H1 (cell line): ENCODE results near the gene PKD1. TPM values are rescaled to one million over a fixed set of nuclear protein-coding genes. Genes with fewer than 3 reads are reported as not detected.
"Not testable (repeated sequence)": the region's sequence is repeated elsewhere in the genome, so short reads cannot be mapped to it uniquely, and the experiment has no call there.

Source experiments
- CTCF ChIA-PET: fragments of 300-600 bp; sonication (Branson Sonifier 250); formaldehyde crosslinking; loops from one replicate; lab custom pipeline; 2021; ENCODE audit not compliant: partially characterized antibody; lab: Charles Lee
- POLR2A ChIA-PET: fragments of 300-600 bp; sonication (Branson Sonifier 250); formaldehyde crosslinking; loops from one replicate; lab custom pipeline; 2021; ENCODE audit warnings: inconsistent platforms; ENCODE audit not compliant: partially characterized antibody; lab: Charles Lee
- DNase-seq, 2 experiments: peaks; one replicate each; pipeline versions ENCODE4 v3.0.0 to v3.0.0-alpha.2; 2010 to 2022; ENCODE audit warnings: low spot score in 2 of 2, low read depth in 1 of 2, mixed read lengths in 1 of 2
- FAIRE-seq: peaks from 2 replicates; lab custom pipeline; 2011; peaks lifted over from hg19 to GRCh38; lab: Jason Lieb, UNC
- H2AFZ ChIP-seq: 2 replicates; pipeline ENCODE4 v1.8.1; 2012; ENCODE audit warnings: low read length, inconsistent platforms
- H2AK5ac ChIP-seq: 2 replicates; pipeline ENCODE4 v1.6.1; 2013; ENCODE audit warnings: low read depth, low read length
- H2BK120ac ChIP-seq: replicated peaks from 2 replicates; pipeline ENCODE3; 2013; ENCODE audit warnings: low read depth, low read length, inconsistent platforms
- H2BK12ac ChIP-seq: 2 replicates; pipeline ENCODE4 v1.6.1; 2013; ENCODE audit warnings: low read depth, low read length
- H2BK15ac ChIP-seq: 2 replicates; pipeline ENCODE4 v1.6.1; 2013; ENCODE audit warnings: low read length
- H2BK20ac ChIP-seq: 2 replicates; pipeline ENCODE4 v1.6.1; 2013; ENCODE audit warnings: low read length
- H2BK5ac ChIP-seq: 2 replicates; pipeline ENCODE4 v1.6.1; 2013; ENCODE audit warnings: low read depth, low read length
- H3K14ac ChIP-seq: 2 replicates; pipeline ENCODE4 v1.6.1; 2013; ENCODE audit warnings: inconsistent platforms; ENCODE audit not compliant: insufficient read length
- H3K18ac ChIP-seq: 2 replicates; pipeline ENCODE4 v1.6.1; 2013; ENCODE audit warnings: low read length; ENCODE audit errors: extremely low read depth
- H3K23ac ChIP-seq: 2 replicates; pipeline ENCODE4 v1.6.1; 2013; ENCODE audit warnings: inconsistent platforms; ENCODE audit not compliant: insufficient read length
- H3K23me2 ChIP-seq: 2 replicates; pipeline ENCODE4 v1.6.1; 2013; ENCODE audit warnings: low read depth, low read length
- H3K27ac ChIP-seq: 2 replicates; pipeline ENCODE4 v1.6.1; 2011; ENCODE audit warnings: low read depth, low read length, inconsistent platforms
- H3K27me3 ChIP-seq, 4 experiments: replicated peaks in 1 of 4; 1 replicate in 1 of 4; 2 replicates in 3 of 4; pipeline versions ENCODE4 v1.6.1 to v1.8.1; 2011 to 2013; ENCODE audit warnings: low read length in 3 of 4, mild to moderate bottlenecking in 3 of 4, inconsistent platforms in 2 of 4, mixed read lengths in 2 of 4, moderate library complexity in 1 of 4; ENCODE audit not compliant: control insufficient read depth in 3 of 4, insufficient read depth in 3 of 4; ENCODE audit errors: extremely low read depth in 1 of 4
- H3K36me3 ChIP-seq, 4 experiments: 2 replicates each; pipeline versions ENCODE4 v1.6.1 to v1.8.1; 2011 to 2013; ENCODE audit warnings: mild to moderate bottlenecking in 4 of 4, low read length in 3 of 4, moderate library complexity in 2 of 4, control low read depth in 1 of 4, inconsistent platforms in 1 of 4; ENCODE audit not compliant: insufficient read depth in 4 of 4, control insufficient read depth in 2 of 4
- H3K4ac ChIP-seq: replicated peaks from 2 replicates; pipeline ENCODE3; 2013; ENCODE audit warnings: low read length, low read depth, mixed read lengths, inconsistent platforms; ENCODE audit not compliant: insufficient read length
- H3K4me1 ChIP-seq, 4 experiments: replicated peaks in 1 of 4; 1 replicate in 1 of 4; 2 replicates in 3 of 4; pipeline versions ENCODE4 v1.6.1 to v1.8.1; 2011 to 2013; ENCODE audit warnings: low read length in 3 of 4, inconsistent platforms in 2 of 4, mixed read lengths in 1 of 4; ENCODE audit not compliant: insufficient read depth in 4 of 4, control insufficient read depth in 3 of 4
- H3K4me2 ChIP-seq, 2 experiments: 2 replicates each; pipeline versions ENCODE4 v1.6.1 to v1.8.1; 2011 to 2013; ENCODE audit warnings: low read depth in 2 of 2, low read length in 2 of 2, control low read depth in 1 of 2, inconsistent platforms in 1 of 2, mild to moderate bottlenecking in 1 of 2; ENCODE audit not compliant: insufficient read depth in 1 of 2
- H3K4me3 ChIP-seq, 4 experiments: fragments of 200-600, 300-600 bp in 1 of 4; sonication (generic), shearing (Covaris generic), sonication (Bioruptor Twin) in 1 of 4; 2 replicates each; pipeline versions ENCODE4 v1.5.1 to v1.8.1; 2011 to 2016; ENCODE audit warnings: low read length in 4 of 4, low read depth in 3 of 4, control low read depth in 2 of 4, inconsistent platforms in 2 of 4, mild to moderate bottlenecking in 2 of 4, mixed read lengths in 1 of 4, moderate library complexity in 1 of 4; ENCODE audit not compliant: insufficient read depth in 2 of 4; ENCODE audit errors: extremely low read depth in 1 of 4
- H3K56ac ChIP-seq: replicated peaks from 2 replicates; pipeline ENCODE3; 2013; ENCODE audit warnings: low read depth, mild to moderate bottlenecking, mixed read lengths, low read length, inconsistent platforms; ENCODE audit not compliant: insufficient read length
- H3K79me1 ChIP-seq: 2 replicates; pipeline ENCODE4 v1.6.1; 2013; ENCODE audit warnings: low read depth, low read length, control low read depth
- H3K79me2 ChIP-seq, 2 experiments: 2 replicates each; pipeline versions ENCODE4 v1.6.1 to v1.8.1; 2012 to 2013; ENCODE audit warnings: low read length in 2 of 2, mild to moderate bottlenecking in 2 of 2, inconsistent platforms in 1 of 2; ENCODE audit not compliant: insufficient read depth in 2 of 2, control insufficient read depth in 1 of 2
- H3K9ac ChIP-seq, 4 experiments: replicated peaks in 1 of 4; 1 replicate in 1 of 4; 2 replicates in 3 of 4; pipeline versions ENCODE4 v1.6.1 to v1.8.1; 2011 to 2013; ENCODE audit warnings: low read depth in 3 of 4, low read length in 3 of 4, control low read depth in 2 of 4, mild to moderate bottlenecking in 2 of 4, moderate library complexity in 2 of 4, inconsistent platforms in 1 of 4; ENCODE audit errors: extremely low read depth in 1 of 4
- H3K9me3 ChIP-seq, 2 experiments: 2 replicates each; pipeline versions ENCODE4 v1.6.1 to v1.8.1; 2012 to 2013; ENCODE audit warnings: mild to moderate bottlenecking in 2 of 2, moderate library complexity in 2 of 2, control low read depth in 1 of 2, inconsistent platforms in 1 of 2, low read depth in 1 of 2, low read length in 1 of 2, mixed read lengths in 1 of 2; ENCODE audit not compliant: insufficient read depth in 2 of 2
- H4K20me1 ChIP-seq, 2 experiments: replicated peaks in 1 of 2; 2 replicates each; pipeline versions ENCODE3 to v1.8.1; 2011 to 2013; ENCODE audit warnings: inconsistent platforms in 2 of 2, low read length in 2 of 2, mild to moderate bottlenecking in 1 of 2; ENCODE audit not compliant: insufficient read depth in 2 of 2, control insufficient read depth in 1 of 2
- H4K5ac ChIP-seq: 2 replicates; pipeline ENCODE4 v1.6.1; 2013; ENCODE audit warnings: low read length, low read depth, mixed read lengths, inconsistent platforms; ENCODE audit not compliant: insufficient read length
- H4K8ac ChIP-seq: 2 replicates; pipeline ENCODE4 v1.8.0; 2013; ENCODE audit warnings: mild to moderate bottlenecking, moderate library complexity, low read length, inconsistent platforms; ENCODE audit not compliant: insufficient read depth; ENCODE audit errors: extremely low read depth
- H4K91ac ChIP-seq: replicated peaks from 2 replicates; pipeline ENCODE3; 2013; ENCODE audit warnings: low read length, mixed read lengths, inconsistent platforms; ENCODE audit not compliant: insufficient read length
- TAF1 ChIP-seq: IDR thresholded peaks from 2 replicates; pipeline ENCODE4 v1.6.1; 2011; ENCODE audit warnings: mild to moderate bottlenecking, low read depth, low read length
- WGBS, 2 experiments: shearing (Covaris generic) in 1 of 2; methylation state at CpG; one replicate each; pipeline versions ENCODE4 v1.1.6 to v1.1.7; 2013 to 2015; ENCODE audit warnings: low lambda C conversion rate in 2 of 2, mixed read lengths in 2 of 2, inconsistent platforms in 1 of 2, low coverage in 1 of 2, missing lambda C conversion rate in 1 of 2; ENCODE audit not compliant: insufficient replicate concordance in 2 of 2, insufficient coverage in 1 of 2, insufficient read length in 1 of 2; ENCODE audit errors: extremely low coverage in 1 of 2, missing lambda C conversion rate in 1 of 2; 5-methylcytosine and 5-hydroxymethylcytosine counted together
- polyA plus RNA-seq, 7 experiments: library from polyadenylated mRNA; depleted of rRNA in 3 of 7; stranded (reverse) in 5 of 7; unstranded in 2 of 7; fragments of >200 nt in 5 of 7; fragments of 200-250 nt in 2 of 7; gene quantifications; 1 replicate in 5 of 7; 2 replicates in 1 of 7; 4 replicates in 1 of 7; pipeline versions ENCODE4 v1.2.1 to v1.2.3, GENCODE V29; 2011 to 2013; ENCODE audit warnings: missing spikeins in 2 of 7, mixed read lengths in 2 of 7
- total RNA-seq: library from RNA; stranded (reverse); fragmentation: NEBNext Ultra II Directional; extraction: Animal tissue kit (Norgen Biotek cat#: 25700); gene quantifications from 2 replicates; pipeline ENCODE4 v1.2.1, GENCODE V29; 2021

The PKD1 gene
- total and polyA plus RNA-seq, 2 of the 8 experiments (the other 6 are each of a cell fraction or from before 2014, with no cell fraction given): 40.6 to 52.7 TPM

GRCh38 chr16:2127630-2128280 lies 7.9 kb downstream of the PKD1 start:
- H3K4ac ChIP-seq, CTCF ChIA-PET, H3K4me2 ChIP-seq: not testable (repeated sequence)

More at GRCh38 chr16:2127630-2128280, 7.9 kb downstream of the PKD1 start:
- not testable (repeated sequence) for H2AK5ac ChIP-seq, H2BK5ac ChIP-seq, FAIRE-seq, H2BK20ac ChIP-seq, H3K14ac ChIP-seq, H4K8ac ChIP-seq, H3K27me3 ChIP-seq, H3K36me3 ChIP-seq, H4K91ac ChIP-seq, H3K9me3 ChIP-seq, H4K20me1 ChIP-seq, H3K56ac ChIP-seq, H2BK120ac ChIP-seq, H3K23me2 ChIP-seq, H4K5ac ChIP-seq, H2BK15ac ChIP-seq, H2AFZ ChIP-seq, H3K9ac ChIP-seq, H3K4me3 ChIP-seq, H3K27ac ChIP-seq, DNase-seq, H3K23ac ChIP-seq, H3K79me1 ChIP-seq, H3K18ac ChIP-seq
- 0 out of 2 replicates have a peak, but pooled peaks have one; percentile 18 for TF ChIP-seq TAF1
- Histone ChIP-seq H3K4me1 (peaks cover 0 to 23% (median 14%) of the 10 kb centered on the region in 4 experiments; a peak in 6 of 7 replicates), H2BK12ac (0 out of 2 replicates have a peak overlapping the region, but pooled peaks have one; percentile 60), H3K79me2 (peaks cover 0 to 20% of the 10 kb centered on the region in 2 experiments; a peak in 2 of 4 replicates)
- WGBS, 2 experiments: 14% methylated on average over 3 of the region's 3 CpGs; no CpG with 5 or more reads in 1 of the 2 experiments
- POLR2A ChIA-PET: interaction anchor here (1.2 to 1.3 kb wide), 2 partner anchors 25 to 28 kb away, joined by 3 to 5 read pairs; partner anchors contain the start of gene TRAF7
